OCI-LY3 (cell line): ENCODE data around the gene EFNA2.

ENCODE experiments used
- H2AFZ ChIP-seq: fragments of 200-600, 300-600 bp; shearing (Covaris generic); 2 replicates; pipeline ENCODE4 v1.6.0; 2014; ENCODE audit warnings: antibody characterized with exemption, low read depth, low read length
- H3K27ac ChIP-seq: fragments of 200-600, 300-600 bp; sonication (generic); 2 replicates; pipeline ENCODE4 v1.5.1; 2014; ENCODE audit warnings: mild to moderate bottlenecking, low read length, moderate library complexity, mixed read lengths
- H3K27me3 ChIP-seq: fragments of 200-600, 300-600 bp; sonication (generic); 2 replicates; pipeline ENCODE4 v1.6.1; 2014; ENCODE audit warnings: low read depth, low read length, mixed read lengths
- H3K36me3 ChIP-seq: fragments of 200-600, 300-600 bp; sonication (generic); replicated peaks from 2 replicates; pipeline ENCODE3; 2014; ENCODE audit warnings: low read depth, low read length, mixed read lengths
- H3K4me1 ChIP-seq: fragments of 300-600, 200-600 bp; sonication (generic); 2 replicates; pipeline ENCODE4 v1.6.1; 2014; ENCODE audit warnings: low read length, mixed read lengths
- H3K4me2 ChIP-seq: fragments of 200-600, 300-600 bp; sonication (generic); 2 replicates; pipeline ENCODE4 v1.6.1; 2014; ENCODE audit warnings: low read length, mixed read lengths
- H3K4me3 ChIP-seq: fragments of 300-600, 200-600 bp; sonication (generic); 2 replicates; pipeline ENCODE4 v1.5.1; 2014; ENCODE audit warnings: antibody characterized with exemption, mild to moderate bottlenecking, low read length, moderate library complexity
- H3K79me2 ChIP-seq: fragments of 300-600, 200-600 bp; shearing (Covaris generic); 2 replicates; pipeline ENCODE4 v1.6.1; 2014; ENCODE audit warnings: mild to moderate bottlenecking, low read length, mixed read lengths
- H3K9ac ChIP-seq: fragments of 300-600, 200-600 bp; shearing (Covaris generic); 2 replicates; pipeline ENCODE4 v1.6.0; 2014; ENCODE audit warnings: mild to moderate bottlenecking, low read length, moderate library complexity
- H3K9me3 ChIP-seq: fragments of 200-600, 300-600 bp; shearing (Covaris generic); 2 replicates; pipeline ENCODE4 v1.6.1; 2014; ENCODE audit warnings: low read length, mixed read lengths; ENCODE audit not compliant: insufficient read depth
- H4K20me1 ChIP-seq: fragments of 200-600, 300-600 bp; sonication (generic); 2 replicates; pipeline ENCODE4 v1.6.1; 2016; ENCODE audit warnings: low read length, mixed read lengths; ENCODE audit not compliant: insufficient read depth
- EZH2phosphoT487 ChIP-seq: fragments of 200-600 bp; shearing (Covaris generic); IDR thresholded peaks from 2 replicates; pipeline ENCODE4 v1.6.1; 2018; ENCODE audit warnings: antibody characterized with exemption, mixed run types, low read depth
- TF ChIP-seq, protein P1 (sequence below): fragments of 200-600, 300-600 bp; sonication (generic); IDR thresholded peaks from 2 replicates; pipeline ENCODE4 v1.5.1; 2014; ENCODE audit warnings: antibody characterized with exemption, low read length, low read depth

EFNA2 gene

DNA sequence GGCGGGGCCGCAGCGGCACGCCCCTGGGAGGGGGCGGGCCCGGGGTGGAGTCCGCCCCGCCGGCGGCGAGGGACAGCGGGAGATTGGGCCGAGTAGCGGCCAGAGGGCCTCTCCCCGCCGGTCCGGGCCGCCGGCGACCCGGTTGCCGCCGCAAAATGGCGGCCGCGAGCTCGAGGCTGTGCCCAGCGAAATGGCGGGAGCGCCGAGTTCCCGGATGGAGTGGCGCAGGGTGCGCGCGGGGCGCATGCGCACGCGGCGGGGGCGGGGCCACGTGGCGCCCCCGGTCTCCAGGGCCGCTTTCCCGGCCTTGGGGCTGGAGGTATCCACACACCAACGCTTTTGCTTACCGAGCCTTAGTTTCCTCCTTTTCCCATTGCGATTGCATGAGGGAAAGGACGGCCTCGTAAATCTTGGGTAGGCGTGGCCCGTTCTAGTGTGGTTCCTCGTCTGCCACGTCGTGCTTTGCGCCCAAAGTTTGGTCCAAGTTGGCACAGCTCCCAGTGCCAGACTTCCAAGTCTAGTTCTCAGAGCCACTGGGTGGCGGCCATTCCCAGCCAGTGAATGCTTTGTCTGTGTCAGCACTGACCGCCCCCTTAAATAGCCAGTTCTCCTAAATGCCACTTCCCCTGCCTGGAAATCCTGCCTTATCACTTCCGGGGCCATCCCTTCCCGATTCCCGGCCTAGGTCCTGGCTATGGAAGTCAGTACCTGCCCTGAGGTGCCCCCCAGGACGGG is 16.0 kb upstream of the EFNA2 start:
- Histone ChIP-seq H3K4me1 (peaks cover 44% of the 10 kb centered on the region), H3K27me3 (peaks cover 15% of the 10 kb centered on the region), H3K36me3 (peaks cover 50% of the 10 kb centered on the region), H4K20me1 (peaks cover 16% of the 10 kb centered on the region), H2AFZ (no peak overlapping the region), H3K4me2 (peak overlapping the region; percentile 98), H3K4me3 (peak overlapping the region; percentile 81), H3K27ac (peak overlapping the region; percentile 69), H3K9me3 (no peaks in the 10 kb centered on the region), H3K9ac (peak overlapping the region; percentile 86), H3K79me2 (peaks cover 51% of the 10 kb centered on the region)
- TF ChIP-seq EZH2phosphoT487, result no peak
- TF ChIP-seq, protein P1, sequence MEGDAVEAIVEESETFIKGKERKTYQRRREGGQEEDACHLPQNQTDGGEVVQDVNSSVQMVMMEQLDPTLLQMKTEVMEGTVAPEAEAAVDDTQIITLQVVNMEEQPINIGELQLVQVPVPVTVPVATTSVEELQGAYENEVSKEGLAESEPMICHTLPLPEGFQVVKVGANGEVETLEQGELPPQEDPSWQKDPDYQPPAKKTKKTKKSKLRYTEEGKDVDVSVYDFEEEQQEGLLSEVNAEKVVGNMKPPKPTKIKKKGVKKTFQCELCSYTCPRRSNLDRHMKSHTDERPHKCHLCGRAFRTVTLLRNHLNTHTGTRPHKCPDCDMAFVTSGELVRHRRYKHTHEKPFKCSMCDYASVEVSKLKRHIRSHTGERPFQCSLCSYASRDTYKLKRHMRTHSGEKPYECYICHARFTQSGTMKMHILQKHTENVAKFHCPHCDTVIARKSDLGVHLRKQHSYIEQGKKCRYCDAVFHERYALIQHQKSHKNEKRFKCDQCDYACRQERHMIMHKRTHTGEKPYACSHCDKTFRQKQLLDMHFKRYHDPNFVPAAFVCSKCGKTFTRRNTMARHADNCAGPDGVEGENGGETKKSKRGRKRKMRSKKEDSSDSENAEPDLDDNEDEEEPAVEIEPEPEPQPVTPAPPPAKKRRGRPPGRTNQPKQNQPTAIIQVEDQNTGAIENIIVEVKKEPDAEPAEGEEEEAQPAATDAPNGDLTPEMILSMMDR, result no peak; the same call in 1 of the 2 replicates

DNA sequence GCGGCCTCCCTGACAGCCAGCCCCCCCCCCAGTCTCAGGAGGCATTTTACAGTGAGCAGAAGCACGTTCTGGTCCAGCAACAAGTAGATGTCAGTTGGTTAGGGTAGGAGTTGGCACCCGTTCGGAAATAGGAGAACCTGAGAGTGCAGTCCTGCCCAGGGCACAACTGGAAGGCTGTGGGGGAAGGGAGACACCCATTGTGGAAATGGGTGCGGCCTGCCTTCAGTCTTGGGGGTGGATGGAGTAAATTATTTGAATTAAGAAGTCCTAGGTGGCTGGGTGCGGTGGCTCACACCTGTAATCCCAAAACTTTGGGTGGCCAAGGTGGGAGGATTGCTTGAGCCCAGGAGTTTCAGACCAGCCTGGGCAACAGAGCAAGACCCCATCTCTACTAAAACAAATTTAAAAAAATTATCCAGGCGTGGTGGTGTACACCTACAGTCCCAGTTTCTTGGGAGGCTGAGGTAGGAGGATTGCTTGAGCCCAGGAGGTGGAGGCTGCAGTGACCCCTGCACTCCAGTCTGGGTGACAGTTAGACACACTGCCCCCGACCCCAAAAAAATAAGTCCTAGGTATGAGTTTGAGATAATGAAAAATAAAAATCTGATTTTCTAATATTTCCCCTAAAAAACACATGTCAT is 15.3 kb upstream of the EFNA2 start:
- peak overlapping the region; percentile 98 for H3K4me2 ChIP-seq
- peaks cover 15% of the 10 kb centered on the region for H3K27me3 ChIP-seq
- H3K79me2 ChIP-seq, result peaks cover 55% of the 10 kb centered on the region
- H3K4me1 ChIP-seq, result peaks cover 43% of the 10 kb centered on the region
- no peaks in the 10 kb centered on the region for H3K9me3 ChIP-seq
- H2AFZ ChIP-seq, result no peak overlapping the region
- peak overlapping the region; percentile 81 for H3K4me3 ChIP-seq
- H4K20me1 ChIP-seq, result peaks cover 16% of the 10 kb centered on the region
- peak overlapping the region; percentile 86 for H3K9ac ChIP-seq
- peak overlapping the region; percentile 69 for H3K27ac ChIP-seq
- TF ChIP-seq, protein P1, result no peak
- no peak for TF ChIP-seq EZH2phosphoT487
- H3K36me3 ChIP-seq, result peaks cover 54% of the 10 kb centered on the region

DNA sequence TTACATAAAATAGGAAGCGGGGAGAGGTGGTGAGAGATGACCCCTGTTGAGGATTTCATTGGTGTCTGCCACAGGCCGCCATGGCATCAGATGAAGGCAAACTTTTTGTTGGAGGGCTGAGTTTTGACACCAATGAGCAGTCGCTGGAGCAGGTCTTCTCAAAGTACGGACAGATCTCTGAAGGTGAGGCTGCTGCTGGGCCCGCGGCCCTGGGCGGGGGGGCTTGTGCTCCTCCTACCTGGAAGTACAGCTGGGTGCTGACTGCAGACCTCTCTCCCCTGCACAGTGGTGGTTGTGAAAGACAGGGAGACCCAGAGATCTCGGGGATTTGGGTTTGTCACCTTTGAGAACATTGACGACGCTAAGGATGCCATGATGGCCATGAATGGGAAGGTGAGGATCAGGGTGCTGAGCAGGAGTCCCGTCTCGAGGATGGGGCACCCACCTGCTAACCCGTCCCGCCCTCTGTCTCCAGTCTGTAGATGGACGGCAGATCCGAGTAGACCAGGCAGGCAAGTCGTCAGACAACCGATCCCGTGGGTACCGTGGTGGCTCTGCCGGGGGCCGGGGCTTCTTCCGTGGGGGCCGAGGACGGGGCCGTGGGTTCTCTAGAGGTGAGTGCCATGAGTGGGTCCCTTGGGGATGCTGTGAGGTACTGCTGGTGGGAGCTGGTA is 14.7 kb upstream of the EFNA2 start:
- H3K4me1 ChIP-seq, result peaks cover 38% of the 10 kb centered on the region
- peaks cover 12% of the 10 kb centered on the region for H3K27me3 ChIP-seq
- peaks cover 54% of the 10 kb centered on the region for H3K36me3 ChIP-seq
- peak overlapping the region; percentile 69; the same call in 1 of the 2 replicates for H3K27ac ChIP-seq
- H3K9me3 ChIP-seq, result no peaks in the 10 kb centered on the region
- peak overlapping the region; percentile 81 for H3K4me3 ChIP-seq
- H3K9ac ChIP-seq, result peak overlapping the region; percentile 86
- H3K4me2 ChIP-seq, result peak overlapping the region; percentile 98
- H3K79me2 ChIP-seq, result peaks cover 57% of the 10 kb centered on the region
- no peak for TF ChIP-seq EZH2phosphoT487
- TF ChIP-seq, protein P1, result no peak
- H4K20me1 ChIP-seq, result peaks cover 16% of the 10 kb centered on the region
- H2AFZ ChIP-seq, result no peak overlapping the region
